Adrenal gland (tissue), 12 donors: Measurements from ENCODE around the gene VSX1. TPM values are rescaled to one million over a fixed set of nuclear protein-coding genes. Genes with fewer than 3 reads are reported as not detected.

Experiments
- DNase-seq, 7 donors: peaks; one replicate each; pipeline ENCODE4 v3.0.0-alpha.2; 2019 to 2020
- H3K27ac ChIP-seq, 5 donors: fragments of 200-600 bp; sonication (generic) in 4 of 5; 1 replicate in 3 of 5; 2 replicates in 2 of 5; pipeline versions ENCODE4 v1.5.1 to v1.8.0; 2016 to 2020; ENCODE audit warnings: mild to moderate bottlenecking in 1 of 5
- H3K27me3 ChIP-seq: fragments of 200-600 bp; 2 replicates; pipeline ENCODE4 v1.8.0; 2021
- H3K36me3 ChIP-seq, 2 donors: fragments of 200-600 bp; replicated peaks in 1 of 2; 1 replicate in 1 of 2; 2 replicates in 1 of 2; pipeline versions ENCODE4 v1.5.1 to v1.8.0; 2018 to 2022
- H3K4me1 ChIP-seq, 2 donors: fragments of 200-600 bp; replicated peaks in 1 of 2; 1 replicate in 1 of 2; 2 replicates in 1 of 2; pipeline versions ENCODE4 v1.5.1 to v1.8.0; 2018 to 2021
- H3K4me3 ChIP-seq, 4 donors: fragments of 200-600 bp; sonication (generic) in 3 of 4; one replicate each; pipeline ENCODE4 v1.5.1; 2016 to 2018
- H3K9me3 ChIP-seq, 3 donors: fragments of 200-600 bp; sonication (generic) in 1 of 3; replicated peaks in 1 of 3; 1 replicate in 2 of 3; 2 replicates in 1 of 3; pipeline versions ENCODE4 v1.5.1 to v1.8.0; 2016 to 2021
- POLR2A ChIP-seq, 2 donors: fragments of 450-650 bp; IDR thresholded peaks; one replicate each; pipeline ENCODE4 v1.6.1; 2017; ENCODE audit warnings: antibody characterized with exemption in 2 of 2, mild to moderate bottlenecking in 2 of 2, moderate library complexity in 1 of 2
- WGBS, 4 donors: extraction: QIAGEN DNeasy Blood & Tissue Kit in 2 of 4; methylation state at CpG; one replicate each; pipeline versions ENCODE4 v1.1.5 to v1.1.7; 2013 to 2017; 5-methylcytosine and 5-hydroxymethylcytosine counted together
- intact Hi-C, 2 donors: fragments of 100-400 bp; cut with DNase I; formaldehyde crosslinking; loops; one replicate each; pipeline versions ENCODE4 v1.14.1 to v1.15.0; 2022 to 2023
- polyA plus RNA-seq, 3 donors: library from polyadenylated mRNA; stranded (reverse); fragments of 200-250 nt in 2 of 3; fragments of 350-450 nt in 1 of 3; fragmentation: Illumina TruSeq in 1 of 3; extraction: RNeasy Lipid Tissue Mini Kit (QIAGEN cat#74804) in 1 of 3; gene quantifications; one replicate each; pipeline ENCODE4 v1.2.3, GENCODE V29; 2013 to 2014
- total RNA-seq, 9 donors: library from RNA; depleted of rRNA in 4 of 9; stranded (reverse); fragments of >200 nt in 4 of 9; fragments of 120-200 nt in 1 of 9; fragmentation: NEBNext Ultra II Directional in 1 of 9; extraction: Animal tissue kit (Norgen Biotek cat#: 25700) in 1 of 9; gene quantifications; one replicate each; pipeline versions ENCODE4 v1.1.0 to v1.2.4, GENCODE V29; 2013 to 2023
- TF ChIP-seq, protein P1 (sequence below), 6 experiments: fragments of 450-650 bp in 4 of 6; fragments of 200-600 bp in 2 of 6; sonication (generic) in 1 of 6; IDR thresholded peaks; 1 replicate in 5 of 6; 2 replicates in 1 of 6; pipeline versions ENCODE4 v1.5.1 to v1.8.0; 2016 to 2021; ENCODE audit warnings: antibody characterized with exemption in 6 of 6, mild to moderate bottlenecking in 2 of 6, moderate library complexity in 1 of 6
- donor health status: healthy with polysubstance abuse.
- donor health status: Bipolar disorder and iron deficiency.
- donor health status: DM: yes; HTN: yes; CAD: no.
- donor health status: DM: no; HTN: no; CAD: no.
- donor health status: DM: no; HTN: no; CAD: no.
- donor health status: DM: yes; HTN: yes; CAD: no.

The VSX1 gene
- total and polyA plus RNA-seq, 12 donors, result 0.06 to 2.2 (median 0.52) TPM; not detected in 1

DNA sequence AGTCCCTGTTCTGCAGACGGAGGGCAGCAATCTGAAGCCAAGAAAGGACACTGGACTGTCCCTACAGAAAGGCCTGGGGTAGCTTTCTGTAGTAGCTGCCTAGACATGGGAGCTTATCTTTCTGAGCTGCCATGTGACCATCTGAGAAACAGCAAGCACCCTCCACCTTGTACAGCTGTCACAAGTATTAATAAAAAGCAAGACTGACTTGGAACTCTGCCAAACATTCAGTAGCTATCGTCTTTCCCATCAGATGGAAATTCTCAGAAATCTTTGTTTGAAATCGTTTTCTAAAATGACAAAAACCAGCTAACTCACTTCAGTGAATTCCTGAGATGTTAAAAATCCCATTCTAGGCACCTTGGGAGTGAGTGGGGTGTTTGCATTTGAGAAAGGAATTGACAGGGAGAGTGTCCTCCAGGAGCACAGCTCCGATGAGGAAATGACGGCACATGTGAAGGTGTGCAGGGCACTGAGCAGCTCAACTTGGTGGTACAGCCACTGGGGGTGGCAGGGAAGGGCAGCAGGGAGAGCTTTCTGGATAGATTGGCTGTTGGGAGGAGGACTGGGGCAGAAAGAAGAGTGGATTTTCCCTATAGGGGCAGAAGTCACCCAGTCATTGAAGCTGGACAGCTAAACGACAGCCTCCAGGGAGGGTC lies 48.5 kb downstream of the VSX1 start:
- Histone ChIP-seq H3K27me3 (no peaks in the 10 kb centered on the region), H3K4me1 (peaks cover 15 to 42% of the 10 kb centered on the region in 2 donors), H3K27ac (no peak overlapping the region), H3K36me3 (no peaks in the 10 kb centered on the region), H3K4me3 (no peak overlapping the region), H3K9me3 (no peaks in the 10 kb centered on the region)
- WGBS, 4 donors, result 50 to 66% (median 61%) methylated on average over 6 of the region's 6 CpGs
- intact Hi-C loops, result no loop called here
- TF ChIP-seq, protein P1, sequence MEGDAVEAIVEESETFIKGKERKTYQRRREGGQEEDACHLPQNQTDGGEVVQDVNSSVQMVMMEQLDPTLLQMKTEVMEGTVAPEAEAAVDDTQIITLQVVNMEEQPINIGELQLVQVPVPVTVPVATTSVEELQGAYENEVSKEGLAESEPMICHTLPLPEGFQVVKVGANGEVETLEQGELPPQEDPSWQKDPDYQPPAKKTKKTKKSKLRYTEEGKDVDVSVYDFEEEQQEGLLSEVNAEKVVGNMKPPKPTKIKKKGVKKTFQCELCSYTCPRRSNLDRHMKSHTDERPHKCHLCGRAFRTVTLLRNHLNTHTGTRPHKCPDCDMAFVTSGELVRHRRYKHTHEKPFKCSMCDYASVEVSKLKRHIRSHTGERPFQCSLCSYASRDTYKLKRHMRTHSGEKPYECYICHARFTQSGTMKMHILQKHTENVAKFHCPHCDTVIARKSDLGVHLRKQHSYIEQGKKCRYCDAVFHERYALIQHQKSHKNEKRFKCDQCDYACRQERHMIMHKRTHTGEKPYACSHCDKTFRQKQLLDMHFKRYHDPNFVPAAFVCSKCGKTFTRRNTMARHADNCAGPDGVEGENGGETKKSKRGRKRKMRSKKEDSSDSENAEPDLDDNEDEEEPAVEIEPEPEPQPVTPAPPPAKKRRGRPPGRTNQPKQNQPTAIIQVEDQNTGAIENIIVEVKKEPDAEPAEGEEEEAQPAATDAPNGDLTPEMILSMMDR (IDR thresholded peaks at IDR 0.05), result no peak
- TF ChIP-seq POLR2A (IDR thresholded peaks at IDR 0.05), result no peak
- DNase-seq, result no peak

DNA sequence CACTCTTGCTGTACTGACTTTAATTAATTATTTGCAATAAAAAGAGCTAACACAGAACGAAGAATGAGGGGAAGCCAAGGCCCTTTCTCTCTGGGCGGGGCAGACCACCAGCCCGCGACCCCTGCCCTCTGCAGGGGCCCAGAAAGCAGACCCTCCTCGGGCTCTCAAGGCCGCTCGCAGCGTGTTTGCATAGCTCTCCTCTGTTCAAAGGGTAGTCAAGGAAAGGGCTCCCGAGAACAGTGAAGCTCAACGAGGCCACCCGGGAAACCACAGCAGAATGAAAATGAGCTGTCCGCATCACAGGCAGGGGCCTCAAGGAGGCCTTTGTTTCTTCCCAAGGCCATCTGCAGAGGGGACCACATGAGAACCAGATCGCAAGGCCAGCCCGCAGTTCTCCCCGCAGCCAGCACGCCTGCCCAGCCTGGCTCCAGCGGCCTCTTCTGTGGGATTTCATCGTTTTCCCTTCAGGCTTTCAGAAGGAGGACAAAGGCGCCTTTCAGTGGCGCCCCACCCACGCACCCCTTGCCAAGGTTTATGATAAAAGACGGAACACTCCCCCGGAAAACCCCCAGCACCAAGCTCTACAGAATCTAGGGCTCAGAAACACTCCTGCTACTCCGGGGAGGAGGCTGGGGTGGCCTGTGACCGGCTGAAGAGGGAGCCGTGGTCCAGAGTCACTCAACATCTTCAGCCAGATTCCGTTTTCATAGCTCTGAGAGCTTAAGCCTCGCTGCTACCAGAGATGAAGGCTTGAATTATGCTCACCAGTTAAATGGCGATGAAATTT lies 49.3 kb downstream of the VSX1 start:
- Histone ChIP-seq H3K4me1 (peaks cover 9 to 35% of the 10 kb centered on the region in 2 donors), H3K4me3 (no peak overlapping the region), H3K36me3 (no peaks in the 10 kb centered on the region), H3K27ac (no peak overlapping the region), H3K9me3 (no peaks in the 10 kb centered on the region), H3K27me3 (no peaks in the 10 kb centered on the region)
- intact Hi-C loops, result no loop called here
- WGBS, 4 donors, result 68 to 83% (median 75%) methylated on average over 26 to 29 of the region's 29 CpGs
- TF ChIP-seq, protein P1 (IDR thresholded peaks at IDR 0.05), result no peak
- TF ChIP-seq POLR2A (IDR thresholded peaks at IDR 0.05), result no peak
- no peak for DNase-seq

DNA sequence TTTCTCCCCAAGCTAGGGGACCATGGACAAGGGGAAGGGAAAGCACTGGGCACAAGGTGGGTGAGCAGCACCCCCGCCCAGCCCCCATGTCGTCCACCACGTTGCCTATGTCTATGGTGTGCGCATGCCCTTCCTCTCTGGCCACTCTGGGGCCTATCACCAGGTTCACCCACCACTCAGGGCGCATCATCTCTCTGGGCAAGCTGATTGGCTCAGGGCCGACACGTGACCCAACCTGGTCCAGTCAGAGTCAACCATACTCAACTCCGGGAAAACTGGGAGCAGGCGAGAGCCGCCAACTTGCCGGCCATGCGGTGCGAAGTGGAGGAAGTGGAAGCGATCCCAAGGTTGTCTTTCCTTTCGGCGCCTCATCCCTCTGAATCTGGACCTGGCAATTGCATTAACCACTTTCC lies 49.9 kb downstream of the VSX1 start:
- DNase-seq, result no peak
- 84 to 91% (median 87%) methylated on average over 11 to 16 of the region's 16 CpGs for WGBS, 4 donors
- Histone ChIP-seq H3K9me3 (no peaks in the 10 kb centered on the region), H3K4me3 (no peak overlapping the region), H3K27me3 (no peaks in the 10 kb centered on the region), H3K36me3 (no peaks in the 10 kb centered on the region), H3K27ac (no peak overlapping the region), H3K4me1 (peaks cover 8 to 29% of the 10 kb centered on the region in 2 donors)
- intact Hi-C loops, result no loop called here
- no peak for TF ChIP-seq POLR2A (IDR thresholded peaks at IDR 0.05)
- TF ChIP-seq, protein P1 (IDR thresholded peaks at IDR 0.05), result no peak

DNA sequence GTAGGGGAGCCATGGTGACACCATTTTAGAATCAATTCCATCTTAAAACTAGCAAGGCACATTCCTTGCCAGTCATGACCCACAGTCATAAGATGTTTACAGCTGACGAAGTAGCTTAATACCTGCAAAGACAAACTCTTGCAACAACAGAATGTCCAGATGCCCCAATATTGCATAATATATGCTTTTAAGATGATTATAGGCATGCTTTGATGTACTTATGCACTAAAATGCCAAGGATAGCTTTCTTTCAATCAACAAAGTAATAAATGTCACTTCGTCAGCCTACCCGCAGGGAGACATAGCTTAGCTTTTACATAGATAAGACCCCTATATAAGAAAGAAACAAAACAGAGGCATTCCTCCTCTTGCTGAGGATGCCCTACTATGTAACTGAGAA lies 50.7 kb downstream of the VSX1 start:
- H3K27me3 ChIP-seq, result no peaks in the 10 kb centered on the region
- H3K36me3 ChIP-seq, result no peaks in the 10 kb centered on the region
- peaks cover 1 to 21% of the 10 kb centered on the region in 2 donors for H3K4me1 ChIP-seq
- H3K27ac ChIP-seq, result no peak overlapping the region
- H3K9me3 ChIP-seq, result no peaks in the 10 kb centered on the region
- no peak for TF ChIP-seq POLR2A (IDR thresholded peaks at IDR 0.05)
- TF ChIP-seq, protein P1 (IDR thresholded peaks at IDR 0.05), result no peak
- no peak overlapping the region for H3K4me3 ChIP-seq
- intact Hi-C loops, result no loop called here
- 74 to 95% (median 90%) methylated on average over 3 of the region's 3 CpGs for WGBS, 4 donors
- no peak for DNase-seq
